HCT116 (cell line): ENCODE data around the gene FEV. TPM values are rescaled to one million over a fixed set of nuclear protein-coding genes. Genes with fewer than 3 reads are reported as not detected.

Source experiments
- ATAC-seq: fragments of 200-7000 bp; cut with Tn5 transposase; 2 replicates; pipeline ENCODE4 v1.9.1; 2020; ENCODE audit warnings: mild to moderate bottlenecking, moderate library complexity
- BruUV-seq: library from RNA; stranded (reverse); fragments of 400-500 nt; replicated peaks from 2 replicates; lab custom pipeline; 2021; lab: Mats Ljungman, UMichigan
- CTCF ChIA-PET: fragments of 300-600 bp; sonication (Branson Sonifier 250); formaldehyde crosslinking; loops from one replicate; lab custom pipeline; 2021; ENCODE audit warnings: antibody characterized with exemption; lab: Charles Lee
- POLR2A ChIA-PET: fragments of 300-600, 350-600 bp; sonication (Branson Sonifier 250); formaldehyde crosslinking; loops from one replicate; lab custom pipeline; 2021; ENCODE audit warnings: antibody characterized with exemption; lab: Charles Lee
- RAD21 ChIA-PET, 2 experiments: fragments of 300-600 bp; sonication (Branson Sonifier 250); formaldehyde crosslinking; loops; one replicate each; lab custom pipeline; 2023; ENCODE audit warnings: low total read pairs in 2 of 2; ENCODE audit not compliant: uncharacterized antibody in 2 of 2, unreplicated experiment in 2 of 2, low non-redundant PET in 1 of 2; lab: Charles Lee
- DNase-seq: peaks from one replicate; pipeline ENCODE4 v3.0.0-alpha.2; 2010; ENCODE audit warnings: low read depth, low spot score
- H2AFZ ChIP-seq: fragments of 200-600 bp; shearing (Covaris generic), sonication (generic); 2 replicates; pipeline ENCODE4 v1.6.1; 2017; ENCODE audit warnings: low read depth, mixed run types, mixed read lengths, antibody characterized with exemption, low read length; ENCODE audit not compliant: poor library complexity, severe bottlenecking
- H3K27ac ChIP-seq: 2 replicates; pipeline ENCODE4 v1.5.1; 2012; ENCODE audit warnings: low read depth, low read length
- H3K27me3 ChIP-seq: fragments of 200-600 bp; sonication (generic); 2 replicates; pipeline ENCODE4 v1.6.1; 2016; ENCODE audit warnings: mixed run types, low read length, mixed read lengths; ENCODE audit not compliant: insufficient read depth
- H3K36me3 ChIP-seq, 2 experiments: fragments of 200-500 bp in 1 of 2; fragments of 200-600 bp in 1 of 2; sonication (Bioruptor generic) in 1 of 2; sonication (generic) in 1 of 2; 2 replicates each; pipeline versions ENCODE4 v1.5.1 to v1.6.1; 2014 to 2016; ENCODE audit warnings: low read length in 2 of 2, inconsistent platforms in 1 of 2, mixed read lengths in 1 of 2, mixed run types in 1 of 2; ENCODE audit not compliant: insufficient read depth in 2 of 2, control insufficient read depth in 1 of 2
- H3K4me1 ChIP-seq, 2 experiments: fragments of 200-600 bp in 1 of 2; sonication (generic) in 1 of 2; 2 replicates each; pipeline versions ENCODE4 v1.5.1 to v1.6.1; 2012 to 2017; ENCODE audit warnings: low read length in 2 of 2, inconsistent platforms in 1 of 2, mild to moderate bottlenecking in 1 of 2, mixed read lengths in 1 of 2, mixed run types in 1 of 2, moderate library complexity in 1 of 2; ENCODE audit not compliant: insufficient read depth in 2 of 2, control insufficient read depth in 1 of 2
- H3K4me2 ChIP-seq: fragments of 200-600 bp; sonication (generic); 2 replicates; pipeline ENCODE4 v1.6.1; 2017; ENCODE audit warnings: mixed run types, low read length, mixed read lengths
- H3K4me3 ChIP-seq, 2 experiments: fragments of 200-600 bp in 1 of 2; sonication (generic) in 1 of 2; replicated peaks in 1 of 2; 2 replicates each; pipeline ENCODE4 v1.5.1; 2011 to 2016; ENCODE audit warnings: low read length in 2 of 2, control low read depth in 1 of 2, low read depth in 1 of 2, mild to moderate bottlenecking in 1 of 2, mixed read lengths in 1 of 2, mixed run types in 1 of 2
- H3K79me2 ChIP-seq: fragments of 200-600 bp; sonication (generic); 2 replicates; pipeline ENCODE4 v1.6.1; 2017; ENCODE audit warnings: mild to moderate bottlenecking, mixed run types, low read length, moderate library complexity, mixed read lengths; ENCODE audit not compliant: insufficient read depth
- H3K9ac ChIP-seq: fragments of 200-600 bp; sonication (generic); 2 replicates; pipeline ENCODE4 v1.6.1; 2016; ENCODE audit warnings: low read length, mixed read lengths
- H3K9me2 ChIP-seq: fragments of 200-600 bp; sonication (generic), shearing (Covaris generic); 2 replicates; pipeline ENCODE4 v1.6.1; 2017; ENCODE audit warnings: mixed run types, mild to moderate bottlenecking, moderate library complexity; ENCODE audit not compliant: insufficient read depth
- H3K9me3 ChIP-seq, 2 experiments: fragments of 200-500 bp in 1 of 2; fragments of 200-600 bp in 1 of 2; sonication (Bioruptor generic) in 1 of 2; sonication (generic) in 1 of 2; 2 replicates each; pipeline ENCODE4 v1.6.1; 2014 to 2017; ENCODE audit warnings: low read length in 2 of 2, mixed read lengths in 2 of 2, inconsistent platforms in 1 of 2, low read depth in 1 of 2, mild to moderate bottlenecking in 1 of 2, mixed run types in 1 of 2, moderate library complexity in 1 of 2; ENCODE audit not compliant: control insufficient read depth in 1 of 2, insufficient read depth in 1 of 2
- H4K20me1 ChIP-seq: fragments of 200-600 bp; sonication (generic), shearing (Covaris generic); 2 replicates; pipeline ENCODE4 v1.6.1; 2017; ENCODE audit warnings: mixed run types, mild to moderate bottlenecking, moderate library complexity; ENCODE audit not compliant: insufficient read depth
- CEBPB ChIP-seq: IDR thresholded peaks from 2 replicates; pipeline ENCODE4 v1.6.1; 2012; ENCODE audit warnings: low read depth
- EGR1 ChIP-seq: IDR thresholded peaks from 2 replicates; pipeline ENCODE4 v1.6.1; 2012; ENCODE audit warnings: low read depth
- REST ChIP-seq: IDR thresholded peaks from 2 replicates; pipeline ENCODE4 v1.6.1; 2012; ENCODE audit warnings: low read depth
- intact Hi-C: fragments of 100-400 bp; cut with micrococcal nuclease; formaldehyde crosslinking; loops from 2 replicates; pipeline ENCODE4 v1.10.0; 2022
- total RNA-seq: library from RNA; stranded (reverse); gene quantifications from one replicate; pipeline ENCODE4 v1.2.1, GENCODE V29; 2021; ENCODE audit not compliant: unreplicated experiment

The FEV gene
- total RNA-seq, 1 experiment from 2014 or later: not detected

GRCh38 chr2:218961651-218962570 is 23.1 kb downstream of the FEV start:
- Histone ChIP-seq H3K27me3 (peaks cover 10% of the 10 kb centered on the region; the same call in 1 of the 2 replicates), H3K9me2 (no peaks in the 10 kb centered on the region), H3K4me1 (peaks cover 0 to 31% of the 10 kb centered on the region in 2 experiments; a peak in 2 of 4 replicates), H3K9ac (no peak overlapping the region), H3K4me2 (peak overlapping the region; percentile 66), H3K4me3 (no peak overlapping the region), H4K20me1 (no peaks in the 10 kb centered on the region), H3K36me3 (no peaks in the 10 kb centered on the region), H3K79me2 (no peaks in the 10 kb centered on the region), H3K9me3 (no peaks in the 10 kb centered on the region), H2AFZ (no peak overlapping the region), H3K27ac (no peak overlapping the region)
- RAD21 ChIA-PET: no interaction called here
- no peak for TF ChIP-seq CEBPB
- peak; percentile 75 for TF ChIP-seq REST
- no peak for TF ChIP-seq EGR1
- no peak for DNase-seq
- ATAC-seq: no peak
- CTCF ChIA-PET: interaction anchor here (1.1 kb wide), 1 partner anchor 9 kb away, joined by 7 read pairs; no protein-coding TSS in a partner anchor
- BruUV-seq: no TSS peak
- intact Hi-C loops: no loop called here
- POLR2A ChIA-PET: no interaction called here
